ENCODE data around the gene COL4A1. TPM values are rescaled to one million over a fixed set of nuclear protein-coding genes. Genes with fewer than 3 reads are reported as not detected.
A peak's percentile ranks its signal among the peaks of the same experiment; 100 is the strongest.

COL4A1 gene
- total and polyA plus RNA-seq, 11 donors, result 52.6 to 428 (median 184) TPM

- 89 to 97% (median 91%) methylated on average over 9 to 10 of the region's 10 CpGs for WGBS, 4 donors
- intact Hi-C loops (cut with DNase I), result loop anchor here in 1 of 10 donors (10.0 kb wide), 1 partner anchor 349 kb away; the partner anchor contains the start of gene IRS2
- Histone ChIP-seq H3K27me3 (no peaks in the 10 kb centered on the region), H3K36me3 (no peaks in the 10 kb centered on the region), H3K9me3 (no peaks in the 10 kb centered on the region), H3K4me1 (peaks cover 0 to 40% (median 18%) of the 10 kb centered on the region in 12 donors), H3K27ac (peak overlapping the region in 11 of 12 donors; percentile 41 to 97 (median 84)), H3K4me3 (no peak overlapping the region)
- DNase-seq (no peak), ATAC-seq (peak in 1 of 4 donors; percentile 1)
- TF ChIP-seq POLR2A (IDR thresholded peaks at IDR 0.05), result no peak
- TF ChIP-seq, protein P1, sequence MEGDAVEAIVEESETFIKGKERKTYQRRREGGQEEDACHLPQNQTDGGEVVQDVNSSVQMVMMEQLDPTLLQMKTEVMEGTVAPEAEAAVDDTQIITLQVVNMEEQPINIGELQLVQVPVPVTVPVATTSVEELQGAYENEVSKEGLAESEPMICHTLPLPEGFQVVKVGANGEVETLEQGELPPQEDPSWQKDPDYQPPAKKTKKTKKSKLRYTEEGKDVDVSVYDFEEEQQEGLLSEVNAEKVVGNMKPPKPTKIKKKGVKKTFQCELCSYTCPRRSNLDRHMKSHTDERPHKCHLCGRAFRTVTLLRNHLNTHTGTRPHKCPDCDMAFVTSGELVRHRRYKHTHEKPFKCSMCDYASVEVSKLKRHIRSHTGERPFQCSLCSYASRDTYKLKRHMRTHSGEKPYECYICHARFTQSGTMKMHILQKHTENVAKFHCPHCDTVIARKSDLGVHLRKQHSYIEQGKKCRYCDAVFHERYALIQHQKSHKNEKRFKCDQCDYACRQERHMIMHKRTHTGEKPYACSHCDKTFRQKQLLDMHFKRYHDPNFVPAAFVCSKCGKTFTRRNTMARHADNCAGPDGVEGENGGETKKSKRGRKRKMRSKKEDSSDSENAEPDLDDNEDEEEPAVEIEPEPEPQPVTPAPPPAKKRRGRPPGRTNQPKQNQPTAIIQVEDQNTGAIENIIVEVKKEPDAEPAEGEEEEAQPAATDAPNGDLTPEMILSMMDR (IDR thresholded peaks at IDR 0.05), result no peak
These were observed 173.3 kb downstream of the COL4A1 start for GRCh38 chr13:110133425-110134235.

DNA sequence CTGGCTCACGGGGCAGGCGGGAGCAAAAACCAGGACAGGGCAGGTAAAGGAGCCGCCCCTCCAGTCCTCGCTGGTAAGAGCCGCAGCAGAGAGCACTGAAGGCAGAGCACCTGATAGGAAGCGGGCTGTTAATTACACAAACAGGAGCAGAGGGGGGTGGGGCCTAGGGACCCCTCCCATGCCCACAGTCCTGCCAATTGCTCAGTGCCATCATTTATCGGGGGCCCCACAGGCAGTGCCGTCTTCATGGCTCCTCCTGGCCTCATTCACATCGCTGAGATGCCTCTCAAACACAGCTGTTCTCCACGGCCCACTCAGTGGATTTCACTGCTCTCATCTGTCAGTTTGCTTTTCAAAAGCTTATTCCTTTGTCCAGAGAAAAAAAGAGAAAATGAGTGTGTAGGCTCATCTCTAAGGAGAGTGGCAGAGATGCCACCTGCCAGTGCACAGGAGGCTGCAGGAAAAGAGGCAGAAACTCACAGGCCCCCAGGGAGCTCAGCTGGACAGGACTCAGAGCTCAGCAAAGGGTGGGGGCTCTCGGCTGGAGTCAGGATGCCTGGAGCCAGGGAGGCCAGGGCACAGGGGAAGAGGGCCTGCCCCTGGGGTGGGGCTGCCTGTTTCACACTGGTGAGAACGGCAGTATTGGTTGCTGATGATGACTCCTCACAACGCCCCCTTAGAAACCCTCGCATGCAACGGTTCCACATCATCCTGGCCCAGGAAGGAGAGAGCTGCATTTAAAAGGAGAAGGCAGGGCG lies 174.6 kb downstream of the COL4A1 start:
- peak overlapping the region in 5 of 12 donors; percentile 7 to 87 (median 23) for H3K27ac ChIP-seq
- intact Hi-C loops (cut with DNase I), result loop anchor here in 1 of 10 donors (10.0 kb wide), 1 partner anchor 348 kb away; the partner anchor contains the start of gene IRS2

DNA sequence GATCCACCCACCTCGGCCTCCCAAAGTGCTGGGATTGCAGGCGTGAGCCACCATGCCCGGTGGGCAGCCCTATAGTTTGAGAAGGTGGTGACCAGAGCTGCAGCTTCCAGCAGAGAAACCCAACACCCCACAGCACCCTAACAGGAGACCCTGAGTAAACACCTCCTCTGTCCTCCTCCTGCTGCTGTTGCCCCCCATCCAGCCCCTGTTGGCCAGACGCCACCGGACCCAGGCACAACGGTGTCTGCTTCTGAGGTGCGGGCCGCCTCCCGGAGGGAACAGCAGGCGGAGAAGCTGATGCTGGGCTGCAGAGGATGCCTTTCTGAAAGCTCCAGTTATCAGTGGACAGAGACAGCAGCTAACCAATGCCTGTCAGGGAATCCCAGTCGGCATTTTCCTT lies 175.5 kb downstream of the COL4A1 start:
- H3K27ac ChIP-seq, result no peak overlapping the region
- H3K27me3 ChIP-seq, result no peaks in the 10 kb centered on the region
- DNase-seq, result no peak
- no peak overlapping the region for H3K4me3 ChIP-seq
- no peaks in the 10 kb centered on the region for H3K9me3 ChIP-seq
- TF ChIP-seq POLR2A (IDR thresholded peaks at IDR 0.05), result no peak
- TF ChIP-seq, protein P1 (IDR thresholded peaks at IDR 0.05), result no peak
- intact Hi-C loops (cut with DNase I), result loop anchor here in 1 of 10 donors (10.0 kb wide), 1 partner anchor 347 kb away; the partner anchor contains the start of gene IRS2
- no peaks in the 10 kb centered on the region for H3K36me3 ChIP-seq
- peaks cover 7 to 40% (median 22%) of the 10 kb centered on the region in 12 donors for H3K4me1 ChIP-seq
- no peak for ATAC-seq
- WGBS, 4 donors, result 80 to 88% (median 84%) methylated on average over 10 to 11 of the region's 11 CpGs

More for the DNA sequence above, 174.6 kb downstream of the COL4A1 start:
- ATAC-seq, result no peak
- Histone ChIP-seq H3K36me3 (no peaks in the 10 kb centered on the region), H3K27me3 (no peaks in the 10 kb centered on the region), H3K4me1 (peaks cover 2 to 40% (median 20%) of the 10 kb centered on the region in 12 donors), H3K9me3 (no peaks in the 10 kb centered on the region), H3K4me3 (no peak overlapping the region)
- WGBS, 4 donors, result 70 to 83% (median 73%) methylated on average over 16 of the region's 16 CpGs
- TF ChIP-seq, protein P1 (IDR thresholded peaks at IDR 0.05), result no peak
- TF ChIP-seq POLR2A (IDR thresholded peaks at IDR 0.05), result no peak
- no peak for DNase-seq

DNA sequence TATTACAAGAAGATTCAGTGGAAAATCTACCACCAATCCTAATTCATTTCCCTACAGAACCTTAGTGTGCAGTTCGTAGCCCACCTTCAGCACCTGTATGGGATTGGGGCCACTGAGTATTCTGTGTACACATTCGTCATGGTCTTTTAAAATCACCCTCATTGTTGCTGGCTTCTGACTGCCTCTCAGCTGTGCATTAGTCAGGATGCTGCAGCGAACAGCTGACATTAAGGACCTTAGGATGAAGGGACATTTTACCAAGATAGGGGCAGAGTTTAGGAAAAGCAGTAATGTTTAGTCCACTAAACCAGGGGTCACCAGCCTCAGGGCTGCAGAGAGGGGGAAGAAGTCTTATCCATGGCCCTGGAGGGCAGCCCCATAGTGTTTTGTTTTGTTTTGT lies 176.5 kb downstream of the COL4A1 start:
- ATAC-seq, result no peak
- no peaks in the 10 kb centered on the region for H3K36me3 ChIP-seq
- H3K9me3 ChIP-seq, result no peaks in the 10 kb centered on the region
- intact Hi-C loops (cut with DNase I), result loop anchor here in 1 of 10 donors (10.0 kb wide), 1 partner anchor 346 kb away; the partner anchor contains the start of gene IRS2
- no peaks in the 10 kb centered on the region for H3K27me3 ChIP-seq
- H3K27ac ChIP-seq, result no peak overlapping the region
- H3K4me1 ChIP-seq, result peaks cover 12 to 45% (median 28%) of the 10 kb centered on the region in 12 donors
- 93 to 100% (median 95%) methylated on average over 3 of the region's 3 CpGs for WGBS, 4 donors
- no peak for TF ChIP-seq POLR2A (IDR thresholded peaks at IDR 0.05)
- TF ChIP-seq, protein P1 (IDR thresholded peaks at IDR 0.05), result no peak
- DNase-seq, result no peak
- H3K4me3 ChIP-seq, result no peak overlapping the region

Data from heart left ventricle (tissue), 16 donors.